Chondrocyte (in vitro differentiated cells): ENCODE results near the gene FAT2. TPM values are rescaled to one million over a fixed set of nuclear protein-coding genes. Genes with fewer than 3 reads are reported as not detected.

ENCODE experiments used
- DNase-seq: peaks from one replicate; pipeline ENCODE4 v3.0.0; 2021; ENCODE audit warnings: mixed read lengths, low spot score
- H3K27ac Mint-ChIP-seq: one replicate; pipeline ENCODE4 v1.8.0; 2021; ENCODE audit warnings: mild to moderate bottlenecking, moderate library complexity, mixed read lengths; ENCODE audit not compliant: unreplicated experiment
- H3K27me3 Mint-ChIP-seq: 2 replicates; pipeline ENCODE4 v1.8.0; 2021; ENCODE audit warnings: low read depth, mixed read lengths
- H3K36me3 Mint-ChIP-seq: 2 replicates; pipeline ENCODE4 v1.8.0; 2021; ENCODE audit warnings: low read depth, mixed read lengths
- H3K4me1 Mint-ChIP-seq: 2 replicates; pipeline ENCODE4 v1.8.0; 2021; ENCODE audit warnings: low read depth, mild to moderate bottlenecking, mixed read lengths
- H3K4me3 Mint-ChIP-seq: one replicate; pipeline ENCODE4 v1.8.0; 2021; ENCODE audit warnings: mild to moderate bottlenecking, moderate library complexity, mixed read lengths; ENCODE audit not compliant: unreplicated experiment
- H3K9me3 Mint-ChIP-seq: 2 replicates; pipeline ENCODE4 v1.8.0; 2021; ENCODE audit warnings: low read depth, mixed read lengths
- total RNA-seq: library from RNA; stranded (reverse); gene quantifications from 3 replicates; pipeline ENCODE4 v1.2.1, GENCODE V29; 2021
- TF ChIP-seq, protein P1 (sequence below): fragments of 200-600 bp; sonication (generic); IDR thresholded peaks from 2 replicates; pipeline ENCODE4 v1.5.0; 2021; ENCODE audit warnings: antibody characterized with exemption, mild to moderate bottlenecking, moderate library complexity

FAT2 gene
- total RNA-seq, 1 donor from 2014 or later: 2.2 TPM

DNA sequence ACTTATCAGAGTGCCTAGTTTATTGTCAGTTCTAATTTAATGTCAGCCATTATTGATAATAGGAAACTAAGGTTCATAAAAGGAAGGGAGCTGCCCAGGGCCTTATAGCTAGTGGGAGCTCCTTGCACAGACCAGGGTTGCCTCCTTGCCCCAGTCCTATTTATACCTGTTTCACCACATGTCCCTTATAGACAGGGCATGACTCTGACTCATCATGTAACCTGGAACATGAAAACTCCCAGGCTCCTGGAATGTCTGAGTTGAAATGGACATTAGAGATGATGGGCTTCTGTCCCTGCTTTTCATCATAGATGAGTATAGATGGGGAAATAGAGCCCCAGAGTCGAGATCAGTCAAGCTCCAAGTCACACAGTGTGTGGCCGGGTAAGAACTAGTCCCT is 21.1 kb downstream of the FAT2 start:
- no peak for DNase-seq
- Mint-ChIP-seq H3K4me1 (peaks cover 5% of the 10 kb centered on the region), H3K36me3 (no peaks in the 10 kb centered on the region), H3K27ac (no peak overlapping the region), H3K27me3 (peaks cover 3% of the 10 kb centered on the region), H3K9me3 (peaks cover 6% of the 10 kb centered on the region), H3K4me3 (no peak overlapping the region)
- TF ChIP-seq, protein P1, sequence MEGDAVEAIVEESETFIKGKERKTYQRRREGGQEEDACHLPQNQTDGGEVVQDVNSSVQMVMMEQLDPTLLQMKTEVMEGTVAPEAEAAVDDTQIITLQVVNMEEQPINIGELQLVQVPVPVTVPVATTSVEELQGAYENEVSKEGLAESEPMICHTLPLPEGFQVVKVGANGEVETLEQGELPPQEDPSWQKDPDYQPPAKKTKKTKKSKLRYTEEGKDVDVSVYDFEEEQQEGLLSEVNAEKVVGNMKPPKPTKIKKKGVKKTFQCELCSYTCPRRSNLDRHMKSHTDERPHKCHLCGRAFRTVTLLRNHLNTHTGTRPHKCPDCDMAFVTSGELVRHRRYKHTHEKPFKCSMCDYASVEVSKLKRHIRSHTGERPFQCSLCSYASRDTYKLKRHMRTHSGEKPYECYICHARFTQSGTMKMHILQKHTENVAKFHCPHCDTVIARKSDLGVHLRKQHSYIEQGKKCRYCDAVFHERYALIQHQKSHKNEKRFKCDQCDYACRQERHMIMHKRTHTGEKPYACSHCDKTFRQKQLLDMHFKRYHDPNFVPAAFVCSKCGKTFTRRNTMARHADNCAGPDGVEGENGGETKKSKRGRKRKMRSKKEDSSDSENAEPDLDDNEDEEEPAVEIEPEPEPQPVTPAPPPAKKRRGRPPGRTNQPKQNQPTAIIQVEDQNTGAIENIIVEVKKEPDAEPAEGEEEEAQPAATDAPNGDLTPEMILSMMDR: no peak

DNA sequence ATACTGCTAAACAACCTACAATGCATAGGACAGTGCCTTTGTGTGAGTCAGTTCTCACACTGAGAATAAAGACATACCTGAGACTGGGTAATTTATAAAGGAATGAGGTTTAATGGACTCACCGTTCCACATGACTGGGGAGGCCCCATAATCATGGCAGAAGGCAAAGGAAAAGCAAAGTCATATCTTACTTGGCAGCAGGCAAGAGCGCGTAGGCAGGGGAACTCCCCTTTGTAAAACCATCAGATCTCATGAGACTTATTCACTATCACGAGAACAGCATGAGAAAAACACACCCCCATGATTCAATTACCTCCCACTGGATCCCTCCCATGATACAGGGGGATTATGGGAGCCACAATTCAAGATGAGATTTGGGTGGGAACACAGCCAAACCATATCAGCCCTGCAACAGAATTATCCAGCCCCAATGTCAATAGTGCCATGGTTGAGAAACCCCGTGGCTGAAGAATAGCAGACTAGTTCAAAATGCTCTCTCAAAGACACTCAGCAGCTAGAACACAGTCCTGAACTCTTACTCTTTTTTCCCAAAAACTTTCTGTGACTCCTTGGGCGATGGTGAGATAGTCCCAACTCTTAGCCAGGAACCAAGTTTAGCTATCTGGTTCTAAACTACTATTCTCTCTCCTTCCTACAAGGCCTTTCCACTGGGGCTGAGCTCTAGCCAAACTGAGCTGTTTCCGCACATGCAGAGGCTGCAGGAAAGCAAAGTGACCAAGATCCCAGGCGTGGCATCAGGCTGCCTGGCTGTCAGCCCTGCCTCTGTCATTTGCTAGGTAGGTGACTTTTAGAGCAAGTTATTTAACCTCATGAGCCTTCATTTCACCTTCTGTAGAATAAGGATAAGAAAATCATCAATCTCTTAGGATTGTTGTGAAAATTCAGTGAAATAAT is 21.7 kb downstream of the FAT2 start:
- Mint-ChIP-seq H3K27ac (no peak overlapping the region), H3K27me3 (peaks cover 3% of the 10 kb centered on the region), H3K4me1 (peaks cover 5% of the 10 kb centered on the region), H3K9me3 (peaks cover 6% of the 10 kb centered on the region), H3K4me3 (no peak overlapping the region), H3K36me3 (no peaks in the 10 kb centered on the region)
- no peak for DNase-seq
- TF ChIP-seq, protein P1: no peak

DNA sequence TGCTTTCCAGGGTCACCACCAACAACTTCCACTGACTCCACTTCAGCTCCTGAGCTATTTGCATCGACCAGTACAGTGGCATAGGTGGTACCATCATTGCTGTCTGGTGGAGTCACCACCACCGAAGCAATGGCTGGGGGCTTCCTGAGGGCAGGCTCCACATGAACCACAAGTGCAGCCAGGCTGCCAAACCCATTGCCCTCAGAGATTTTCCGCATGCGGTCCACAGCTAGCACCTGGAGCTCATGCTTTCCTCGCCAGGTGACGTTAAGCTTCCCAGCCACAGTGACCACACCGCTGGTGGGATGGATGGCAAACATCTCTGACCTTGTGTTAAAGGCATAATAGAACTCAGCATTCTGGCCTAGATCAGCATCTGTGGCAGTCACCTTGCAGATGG is 23.1 kb downstream of the FAT2 start:
- no peak overlapping the region for H3K27ac Mint-ChIP-seq
- H3K4me1 Mint-ChIP-seq: peaks cover 5% of the 10 kb centered on the region
- no peak overlapping the region for H3K4me3 Mint-ChIP-seq
- TF ChIP-seq, protein P1: no peak
- no peaks in the 10 kb centered on the region for H3K36me3 Mint-ChIP-seq
- no peak for DNase-seq
- peaks cover 6% of the 10 kb centered on the region for H3K9me3 Mint-ChIP-seq
- no peaks in the 10 kb centered on the region for H3K27me3 Mint-ChIP-seq

DNA sequence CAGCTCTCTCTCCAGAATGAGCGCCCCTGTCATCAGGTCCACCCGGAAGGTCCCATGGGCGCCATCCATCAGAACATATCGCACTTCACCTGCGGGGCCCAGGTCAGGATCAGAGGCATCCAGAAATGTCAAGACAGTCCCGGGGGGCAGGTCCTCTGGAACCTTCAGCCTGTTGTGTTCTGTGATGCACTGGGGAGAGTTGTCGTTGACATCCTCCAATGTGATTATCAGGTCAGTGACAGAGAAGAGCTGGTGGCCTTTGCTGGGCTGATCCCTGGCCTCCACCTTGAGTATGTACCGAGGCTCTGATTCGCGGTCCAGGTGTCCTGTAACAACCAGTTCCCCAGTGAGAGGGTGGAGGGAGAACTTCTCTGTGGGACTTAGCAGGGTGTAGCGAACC is 25.2 kb downstream of the FAT2 start:
- TF ChIP-seq, protein P1: no peak
- Mint-ChIP-seq H3K4me3 (no peak overlapping the region), H3K4me1 (peaks cover 7% of the 10 kb centered on the region), H3K27ac (no peak overlapping the region), H3K36me3 (no peaks in the 10 kb centered on the region), H3K27me3 (peaks cover 4% of the 10 kb centered on the region), H3K9me3 (peaks cover 6% of the 10 kb centered on the region)
- no peak for DNase-seq

DNA sequence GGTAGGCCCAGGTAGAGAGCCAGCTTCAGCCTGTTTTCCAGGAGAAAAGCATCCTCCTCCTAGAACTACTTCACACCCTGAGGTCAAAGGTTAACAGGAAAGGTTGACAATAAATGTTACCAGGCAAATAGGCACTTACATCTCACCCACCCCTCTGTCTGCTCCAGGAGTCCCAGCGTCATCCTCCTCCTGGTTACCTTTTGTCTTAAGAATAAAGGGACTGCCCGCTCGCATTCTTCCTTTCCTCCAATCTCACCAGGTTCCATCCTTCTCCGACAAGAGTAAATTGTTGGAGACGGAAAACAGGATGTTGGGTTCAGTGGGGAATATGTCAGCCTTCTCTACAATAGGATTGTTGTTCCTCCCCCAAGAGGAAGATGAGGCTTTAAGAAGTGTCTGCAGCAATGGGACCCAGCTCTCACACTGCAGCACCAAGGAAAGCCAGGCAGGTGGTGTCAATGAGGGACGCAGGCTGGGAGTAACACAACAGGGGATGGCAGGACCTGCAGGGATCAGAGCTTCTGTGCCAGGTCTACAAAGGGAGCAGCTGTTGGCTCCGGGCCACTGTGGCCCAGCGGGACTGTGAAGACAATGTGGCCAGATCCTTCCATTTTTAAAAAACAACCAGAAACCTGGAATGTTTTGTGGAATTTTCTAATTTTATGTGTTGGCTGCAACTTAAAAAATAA is 29.0 kb downstream of the FAT2 start:
- Mint-ChIP-seq H3K27ac (no peak overlapping the region), H3K9me3 (peaks cover 2% of the 10 kb centered on the region), H3K36me3 (no peaks in the 10 kb centered on the region), H3K4me3 (no peak overlapping the region), H3K27me3 (peaks cover 4% of the 10 kb centered on the region), H3K4me1 (peaks cover 3% of the 10 kb centered on the region)
- DNase-seq: no peak
- TF ChIP-seq, protein P1: no peak
